Peyer's patch (tissue), 4 donors: Measurements from ENCODE around the gene NRXN3. TPM values are rescaled to one million over a fixed set of nuclear protein-coding genes. Genes with fewer than 3 reads are reported as not detected.

Experiments used
- DNase-seq, 3 donors: peaks; one replicate each; pipeline ENCODE4 v3.0.0-alpha.2; 2017 to 2019
- H3K27ac ChIP-seq, 4 donors: fragments of 200-600 bp; sonication (generic); one replicate each; pipeline ENCODE4 v1.5.1; 2016 to 2019
- H3K27me3 ChIP-seq, 2 donors: fragments of 200-600 bp; sonication (generic); one replicate each; pipeline ENCODE4 v1.5.1; 2019
- H3K36me3 ChIP-seq, 3 donors: fragments of 200-600 bp; sonication (generic); one replicate each; pipeline ENCODE4 v1.5.1; 2016 to 2019
- H3K4me1 ChIP-seq, 4 donors: fragments of 200-600 bp; sonication (generic); one replicate each; pipeline ENCODE4 v1.5.1; 2016 to 2019
- H3K4me3 ChIP-seq, 4 donors: fragments of 200-600 bp; sonication (generic); 1 replicate in 3 of 4; 2 replicates in 1 of 4; pipeline ENCODE4 v1.5.1; 2016 to 2019; ENCODE audit warnings: mild to moderate bottlenecking in 1 of 4
- H3K9me3 ChIP-seq, 4 donors: fragments of 200-600 bp; sonication (generic); one replicate each; pipeline ENCODE4 v1.5.1; 2016 to 2019; ENCODE audit warnings: mild to moderate bottlenecking in 1 of 4
- CTCF ChIP-seq, 6 experiments: fragments of 450-650 bp in 4 of 6; fragments of 200-600 bp in 2 of 6; sonication (generic) in 1 of 6; IDR thresholded peaks; one replicate each; pipeline ENCODE4 v1.5.1; 2017 to 2019; ENCODE audit warnings: antibody characterized with exemption in 6 of 6, mild to moderate bottlenecking in 3 of 6, moderate library complexity in 1 of 6
- POLR2A ChIP-seq, 2 donors: fragments of 450-650 bp; IDR thresholded peaks; one replicate each; pipeline ENCODE4 v1.5.1; 2017; ENCODE audit warnings: antibody characterized with exemption in 2 of 2, mild to moderate bottlenecking in 2 of 2, moderate library complexity in 2 of 2
- total RNA-seq, 4 donors: library from RNA; depleted of rRNA; stranded (reverse); fragments of >200 nt; gene quantifications; one replicate each; pipeline ENCODE4 v1.1.0, GENCODE V29; 2016

The NRXN3 gene
- total RNA-seq, 4 donors from 2014 or later = 1.6 to 10.2 (median 4.4) TPM

GRCh38 chr14:78666336-78667056 is 496.3 kb downstream of the NRXN3 start:
- Histone ChIP-seq H3K4me3 (no peak overlapping the region), H3K4me1 (no peaks in the 10 kb centered on the region), H3K36me3 (no peaks in the 10 kb centered on the region), H3K27me3 (no peaks in the 10 kb centered on the region), H3K9me3 (no peaks in the 10 kb centered on the region), H3K27ac (no peak overlapping the region)
- TF ChIP-seq POLR2A (IDR thresholded peaks at IDR 0.05) (no peak), CTCF (IDR thresholded peaks at IDR 0.05) (no peak)
- no peak for DNase-seq

GRCh38 chr14:78667141-78667540 is 497.0 kb downstream of the NRXN3 start:
- no peak for DNase-seq
- Histone ChIP-seq H3K36me3 (no peaks in the 10 kb centered on the region), H3K4me1 (no peaks in the 10 kb centered on the region), H3K27ac (no peak overlapping the region), H3K27me3 (no peaks in the 10 kb centered on the region), H3K4me3 (no peak overlapping the region), H3K9me3 (no peaks in the 10 kb centered on the region)
- no peak for TF ChIP-seq CTCF (IDR thresholded peaks at IDR 0.05)
- no peak for TF ChIP-seq POLR2A (IDR thresholded peaks at IDR 0.05)

GRCh38 chr14:78673845-78674244 is 503.7 kb downstream of the NRXN3 start:
- no peak for TF ChIP-seq POLR2A (IDR thresholded peaks at IDR 0.05)
- no peak for TF ChIP-seq CTCF (IDR thresholded peaks at IDR 0.05)
- no peaks in the 10 kb centered on the region for H3K9me3 ChIP-seq
- no peaks in the 10 kb centered on the region for H3K4me1 ChIP-seq

GRCh38 chr14:78674820-78675219 is 504.6 kb downstream of the NRXN3 start:
- H3K4me1 ChIP-seq = no peaks in the 10 kb centered on the region
- H3K4me3 ChIP-seq = no peak overlapping the region
- TF ChIP-seq CTCF (IDR thresholded peaks at IDR 0.05) (no peak), POLR2A (IDR thresholded peaks at IDR 0.05) (no peak)
- no peak for DNase-seq
- H3K27ac ChIP-seq = no peak overlapping the region
- H3K9me3 ChIP-seq = no peaks in the 10 kb centered on the region
- no peaks in the 10 kb centered on the region for H3K27me3 ChIP-seq
- no peaks in the 10 kb centered on the region for H3K36me3 ChIP-seq

More at GRCh38 chr14:78673845-78674244, 503.7 kb downstream of the NRXN3 start:
- no peak for DNase-seq
- Histone ChIP-seq H3K4me3 (no peak overlapping the region), H3K36me3 (no peaks in the 10 kb centered on the region), H3K27me3 (no peaks in the 10 kb centered on the region), H3K27ac (no peak overlapping the region)

GRCh38 chr14:78683206-78683605 is 513.0 kb downstream of the NRXN3 start:
- no peaks in the 10 kb centered on the region for H3K9me3 ChIP-seq
- no peak overlapping the region for H3K27ac ChIP-seq
- no peaks in the 10 kb centered on the region for H3K36me3 ChIP-seq
- no peaks in the 10 kb centered on the region for H3K4me1 ChIP-seq
- no peak overlapping the region for H3K4me3 ChIP-seq
- TF ChIP-seq POLR2A (IDR thresholded peaks at IDR 0.05) = no peak
- TF ChIP-seq CTCF (IDR thresholded peaks at IDR 0.05) = no peak
- DNase-seq = no peak
- H3K27me3 ChIP-seq = no peaks in the 10 kb centered on the region
